Adrenal gland (tissue), 5 donors: ENCODE data around the gene PCDHGA5.

ENCODE experiments used
- POLR2A ChIP-seq, 2 donors: fragments of 450-650 bp; IDR thresholded peaks; one replicate each; pipeline ENCODE4 v1.6.1; 2017; ENCODE audit warnings: antibody characterized with exemption in 2 of 2, mild to moderate bottlenecking in 2 of 2, moderate library complexity in 1 of 2
- TF ChIP-seq, protein P1 (sequence below), 6 experiments: fragments of 450-650 bp in 4 of 6; fragments of 200-600 bp in 2 of 6; sonication (generic) in 1 of 6; IDR thresholded peaks; 1 replicate in 5 of 6; 2 replicates in 1 of 6; pipeline versions ENCODE4 v1.5.1 to v1.8.0; 2016 to 2021; ENCODE audit warnings: antibody characterized with exemption in 6 of 6, mild to moderate bottlenecking in 2 of 6, moderate library complexity in 1 of 6
- donor health status: DM: no; HTN: no; CAD: no.

- TF ChIP-seq, protein P1, sequence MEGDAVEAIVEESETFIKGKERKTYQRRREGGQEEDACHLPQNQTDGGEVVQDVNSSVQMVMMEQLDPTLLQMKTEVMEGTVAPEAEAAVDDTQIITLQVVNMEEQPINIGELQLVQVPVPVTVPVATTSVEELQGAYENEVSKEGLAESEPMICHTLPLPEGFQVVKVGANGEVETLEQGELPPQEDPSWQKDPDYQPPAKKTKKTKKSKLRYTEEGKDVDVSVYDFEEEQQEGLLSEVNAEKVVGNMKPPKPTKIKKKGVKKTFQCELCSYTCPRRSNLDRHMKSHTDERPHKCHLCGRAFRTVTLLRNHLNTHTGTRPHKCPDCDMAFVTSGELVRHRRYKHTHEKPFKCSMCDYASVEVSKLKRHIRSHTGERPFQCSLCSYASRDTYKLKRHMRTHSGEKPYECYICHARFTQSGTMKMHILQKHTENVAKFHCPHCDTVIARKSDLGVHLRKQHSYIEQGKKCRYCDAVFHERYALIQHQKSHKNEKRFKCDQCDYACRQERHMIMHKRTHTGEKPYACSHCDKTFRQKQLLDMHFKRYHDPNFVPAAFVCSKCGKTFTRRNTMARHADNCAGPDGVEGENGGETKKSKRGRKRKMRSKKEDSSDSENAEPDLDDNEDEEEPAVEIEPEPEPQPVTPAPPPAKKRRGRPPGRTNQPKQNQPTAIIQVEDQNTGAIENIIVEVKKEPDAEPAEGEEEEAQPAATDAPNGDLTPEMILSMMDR (IDR thresholded peaks at IDR 0.05) = no peak
- no peak for TF ChIP-seq POLR2A (IDR thresholded peaks at IDR 0.05)
Measured at GRCh38 chr5:141319202-141319601, 44.8 kb upstream of the PCDHGA5 start.
